GM10248 (cell line): Measurements from ENCODE around the gene CEBPZOS.

ENCODE experiments used
- CTCF ChIA-PET: fragments of 300-600 bp; sonication (Branson Sonifier 250); formaldehyde crosslinking; extraction: SDS; loops from one replicate; lab custom pipeline; 2021; ENCODE audit warnings: antibody characterized with exemption; lab: Yijun Ruan, JAX
- POLR2A ChIA-PET: fragments of 350-650 bp; sonication (Branson Sonifier 250); formaldehyde crosslinking; extraction: SDS; loops from one replicate; lab custom pipeline; 2020; ENCODE audit warnings: antibody characterized with exemption; lab: Yijun Ruan, JAX
- DNase-seq: peaks from one replicate; pipeline ENCODE4 v3.0.0; 2012; ENCODE audit errors: extremely low spot score
- TF ChIP-seq, protein P1 (sequence below): IDR thresholded peaks from 2 replicates; pipeline ENCODE4 v1.5.1; 2012; ENCODE audit warnings: mild to moderate bottlenecking, low read depth; ENCODE audit errors: extremely low read depth, missing control alignments, control extremely low read depth

The CEBPZOS gene

DNA sequence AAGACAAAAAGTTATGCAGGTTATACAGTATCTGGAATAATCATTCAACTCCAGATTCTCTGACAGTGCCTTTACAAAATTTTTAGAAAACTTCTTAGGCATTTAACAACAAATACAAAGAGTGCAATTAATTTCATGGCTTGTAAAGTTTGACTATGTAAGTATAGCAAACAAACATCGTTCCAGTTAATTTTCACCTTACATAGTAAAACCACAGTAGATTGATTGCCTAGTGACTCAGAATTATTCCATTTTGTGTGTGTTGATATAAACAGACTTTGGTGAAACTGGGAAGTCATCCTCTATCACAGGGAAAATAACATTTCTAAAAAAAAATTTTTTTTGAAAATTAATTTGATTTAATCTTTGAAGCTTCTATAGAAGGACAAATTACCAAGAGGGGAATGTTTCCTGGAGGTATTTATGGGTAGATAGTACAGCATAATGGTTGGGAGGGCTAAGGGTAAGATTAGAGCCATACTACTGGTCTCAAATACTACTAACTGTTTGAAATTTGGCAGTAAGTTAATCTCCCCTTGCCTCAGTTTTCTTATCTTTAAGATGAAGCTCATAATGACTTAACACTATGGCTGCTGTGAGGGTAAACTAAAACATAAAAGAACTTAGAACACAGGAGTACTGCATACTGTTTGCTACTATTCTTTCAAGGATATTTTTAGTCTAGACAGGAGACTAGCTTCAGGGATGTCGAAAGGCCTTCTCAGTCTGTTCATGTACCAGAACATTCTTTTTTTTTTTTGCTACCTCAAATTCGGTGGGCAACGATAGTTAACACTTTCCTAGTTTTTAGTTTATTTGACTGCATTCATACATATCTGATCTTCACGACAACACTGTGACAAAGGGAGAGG, 54.8 kb downstream of the CEBPZOS start:
- POLR2A ChIA-PET, result no interaction called here
- TF ChIP-seq, protein P1, sequence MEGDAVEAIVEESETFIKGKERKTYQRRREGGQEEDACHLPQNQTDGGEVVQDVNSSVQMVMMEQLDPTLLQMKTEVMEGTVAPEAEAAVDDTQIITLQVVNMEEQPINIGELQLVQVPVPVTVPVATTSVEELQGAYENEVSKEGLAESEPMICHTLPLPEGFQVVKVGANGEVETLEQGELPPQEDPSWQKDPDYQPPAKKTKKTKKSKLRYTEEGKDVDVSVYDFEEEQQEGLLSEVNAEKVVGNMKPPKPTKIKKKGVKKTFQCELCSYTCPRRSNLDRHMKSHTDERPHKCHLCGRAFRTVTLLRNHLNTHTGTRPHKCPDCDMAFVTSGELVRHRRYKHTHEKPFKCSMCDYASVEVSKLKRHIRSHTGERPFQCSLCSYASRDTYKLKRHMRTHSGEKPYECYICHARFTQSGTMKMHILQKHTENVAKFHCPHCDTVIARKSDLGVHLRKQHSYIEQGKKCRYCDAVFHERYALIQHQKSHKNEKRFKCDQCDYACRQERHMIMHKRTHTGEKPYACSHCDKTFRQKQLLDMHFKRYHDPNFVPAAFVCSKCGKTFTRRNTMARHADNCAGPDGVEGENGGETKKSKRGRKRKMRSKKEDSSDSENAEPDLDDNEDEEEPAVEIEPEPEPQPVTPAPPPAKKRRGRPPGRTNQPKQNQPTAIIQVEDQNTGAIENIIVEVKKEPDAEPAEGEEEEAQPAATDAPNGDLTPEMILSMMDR, result no peak
- DNase-seq, result no peak
- CTCF ChIA-PET, result interaction anchor here (1.4 to 2.1 kb wide), 4 partner anchors 9 to 21 kb away, joined by 4 to 5 read pairs (median 4); no protein-coding TSS in a partner anchor
